Endothelial cell of umbilical vein (primary cell): ENCODE data around the gene DHRS7B.

Experiments
- EZH2 ChIP-seq: IDR thresholded peaks from 2 replicates; pipeline ENCODE4 v1.6.1; 2012; ENCODE audit warnings: borderline replicate concordance, low read depth, mild to moderate bottlenecking, moderate library complexity, low read length, inconsistent platforms; ENCODE audit not compliant: severe bottlenecking
- FOS ChIP-seq: IDR thresholded peaks from 2 replicates; pipeline ENCODE4 v1.6.1; 2011; ENCODE audit warnings: mild to moderate bottlenecking, low read length, moderate library complexity, borderline replicate concordance; ENCODE audit not compliant: insufficient read depth
- POLR2A ChIP-seq: IDR thresholded peaks from 2 replicates; pipeline ENCODE4 v1.6.1; 2012; ENCODE audit warnings: low read depth, mild to moderate bottlenecking, control low read depth, low read length
- TF ChIP-seq, protein P1 (sequence below), 2 donors: IDR thresholded peaks; 1 replicate in 1 of 2; 2 replicates in 1 of 2; pipeline ENCODE4 v1.5.1; 2011; ENCODE audit warnings: low read length in 2 of 2, mild to moderate bottlenecking in 2 of 2, moderate library complexity in 2 of 2, control low read depth in 1 of 2, inconsistent platforms in 1 of 2, low read depth in 1 of 2; ENCODE audit not compliant: insufficient read depth in 1 of 2; ENCODE audit errors: extremely low read depth in 1 of 2
- TF ChIP-seq, protein P2 (sequence below): IDR thresholded peaks from 2 replicates; pipeline ENCODE4 v1.6.1; 2011; ENCODE audit not compliant: insufficient read depth, insufficient read length

DNA sequence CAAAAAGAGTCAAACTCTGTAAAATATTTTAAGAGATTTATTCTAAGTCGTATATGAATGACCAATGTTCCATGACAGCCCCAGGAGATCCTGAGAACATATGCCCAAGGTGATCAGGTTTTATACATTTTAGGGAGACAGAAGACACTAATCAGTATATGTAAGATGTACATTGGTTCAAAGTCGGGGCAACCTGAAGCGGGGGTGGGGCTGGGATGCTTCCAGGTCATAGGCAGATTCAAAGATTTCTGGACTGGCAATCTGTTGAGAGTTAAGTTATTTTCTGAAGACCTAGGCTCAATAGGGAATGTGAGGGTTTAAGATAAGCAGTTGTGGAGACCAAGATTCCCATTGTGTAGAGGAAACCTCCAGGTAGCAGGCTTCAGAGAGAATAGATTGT lies 20.4 kb upstream of the DHRS7B start:
- TF ChIP-seq, protein P1, sequence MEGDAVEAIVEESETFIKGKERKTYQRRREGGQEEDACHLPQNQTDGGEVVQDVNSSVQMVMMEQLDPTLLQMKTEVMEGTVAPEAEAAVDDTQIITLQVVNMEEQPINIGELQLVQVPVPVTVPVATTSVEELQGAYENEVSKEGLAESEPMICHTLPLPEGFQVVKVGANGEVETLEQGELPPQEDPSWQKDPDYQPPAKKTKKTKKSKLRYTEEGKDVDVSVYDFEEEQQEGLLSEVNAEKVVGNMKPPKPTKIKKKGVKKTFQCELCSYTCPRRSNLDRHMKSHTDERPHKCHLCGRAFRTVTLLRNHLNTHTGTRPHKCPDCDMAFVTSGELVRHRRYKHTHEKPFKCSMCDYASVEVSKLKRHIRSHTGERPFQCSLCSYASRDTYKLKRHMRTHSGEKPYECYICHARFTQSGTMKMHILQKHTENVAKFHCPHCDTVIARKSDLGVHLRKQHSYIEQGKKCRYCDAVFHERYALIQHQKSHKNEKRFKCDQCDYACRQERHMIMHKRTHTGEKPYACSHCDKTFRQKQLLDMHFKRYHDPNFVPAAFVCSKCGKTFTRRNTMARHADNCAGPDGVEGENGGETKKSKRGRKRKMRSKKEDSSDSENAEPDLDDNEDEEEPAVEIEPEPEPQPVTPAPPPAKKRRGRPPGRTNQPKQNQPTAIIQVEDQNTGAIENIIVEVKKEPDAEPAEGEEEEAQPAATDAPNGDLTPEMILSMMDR (IDR thresholded peaks at IDR 0.05; ENCODE audit: extremely low read depth in 1 of 2, insufficient read depth in 1 of 2, low read depth in 1 of 2, low read length in 2 of 2), result no peak
- no peak for TF ChIP-seq POLR2A
- TF ChIP-seq EZH2, result no peak
- TF ChIP-seq FOS, result no peak
- TF ChIP-seq, protein P2, sequence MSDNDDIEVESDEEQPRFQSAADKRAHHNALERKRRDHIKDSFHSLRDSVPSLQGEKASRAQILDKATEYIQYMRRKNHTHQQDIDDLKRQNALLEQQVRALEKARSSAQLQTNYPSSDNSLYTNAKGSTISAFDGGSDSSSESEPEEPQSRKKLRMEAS, result no peak
